Left ventricle myocardium inferior (tissue), 1 donor: ENCODE results near the gene HERC6. TPM values are rescaled to one million over a fixed set of nuclear protein-coding genes. Genes with fewer than 3 reads are reported as not detected.

Experiments used
- DNase-seq: peaks from one replicate; pipeline ENCODE4 v3.0.0-alpha.2; 2020
- H3K27ac ChIP-seq: fragments of 200-600 bp; replicated peaks from 2 replicates; pipeline ENCODE4 v1.8.0; 2021
- H3K27me3 ChIP-seq: fragments of 200-600 bp; 2 replicates; pipeline ENCODE4 v1.8.0; 2021; ENCODE audit warnings: low read depth
- H3K36me3 ChIP-seq: fragments of 200-600 bp; 2 replicates; pipeline ENCODE4 v1.8.0; 2021
- H3K4me1 ChIP-seq: fragments of 200-600 bp; 2 replicates; pipeline ENCODE4 v1.8.0; 2021
- H3K4me3 ChIP-seq: fragments of 200-600 bp; 2 replicates; pipeline ENCODE4 v1.8.0; 2021; ENCODE audit warnings: mild to moderate bottlenecking, moderate library complexity
- H3K9me3 ChIP-seq: fragments of 200-600 bp; replicated peaks from 2 replicates; pipeline ENCODE4 v1.8.0; 2021
- intact Hi-C: fragments of 100-400 bp; cut with micrococcal nuclease; formaldehyde crosslinking; loops from one replicate; pipeline ENCODE4 v1.11.0; 2022
- total RNA-seq: library from RNA; stranded (reverse); fragmentation: NEBNext Ultra II Directional; extraction: Animal tissue kit (Norgen Biotek cat#: 25700); gene quantifications from one replicate; pipeline ENCODE4 v1.2.1, GENCODE V29; 2021
- TF ChIP-seq, protein P1 (sequence below): fragments of 200-600 bp; IDR thresholded peaks from 2 replicates; pipeline ENCODE4 v1.8.0; 2021; ENCODE audit warnings: antibody characterized with exemption, mild to moderate bottlenecking, borderline replicate concordance
- donor health status: DM: no; HTN: yes; CAD: no; lungs with severe emphysema.

Gene HERC6
- total RNA-seq, 1 donor from 2014 or later = 9.3 TPM

DNA sequence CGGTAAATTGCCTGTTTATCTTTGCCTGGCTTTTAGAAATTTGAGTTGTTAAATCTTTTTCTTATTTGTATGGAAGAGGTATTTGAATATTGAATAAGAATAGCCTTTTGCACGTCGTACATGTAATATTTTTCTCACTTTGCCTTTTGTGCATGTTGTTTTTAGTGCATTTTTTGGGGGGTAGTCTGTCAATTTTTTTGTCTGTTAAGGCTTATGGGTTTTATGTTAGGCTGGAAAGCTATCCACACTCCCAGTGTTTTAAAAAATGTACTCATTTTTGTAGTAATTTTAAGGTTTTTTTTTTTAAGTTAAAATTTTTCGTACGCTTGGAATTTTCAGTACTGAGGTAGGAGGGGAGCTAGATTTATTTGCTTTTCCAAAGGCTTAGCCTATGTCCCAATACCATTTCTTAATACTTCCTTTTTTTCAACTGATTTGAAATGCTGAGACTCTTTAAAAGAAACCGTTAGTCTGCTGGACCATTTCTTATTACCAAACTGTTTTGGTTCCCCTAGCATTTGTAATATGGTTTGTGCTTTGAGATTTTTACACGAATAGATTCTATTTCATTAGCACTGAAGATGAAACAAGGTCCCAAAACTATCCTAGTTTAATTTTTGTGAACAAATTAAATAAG lies 79.6 kb downstream of the HERC6 start:
- peaks cover 6% of the 10 kb centered on the region for H3K36me3 ChIP-seq
- H3K4me1 ChIP-seq = peaks cover 28% of the 10 kb centered on the region
- H3K27me3 ChIP-seq = no peaks in the 10 kb centered on the region
- H3K27ac ChIP-seq = peak overlapping the region; percentile 77
- DNase-seq = no peak
- H3K4me3 ChIP-seq = peak overlapping the region; percentile 77
- no peaks in the 10 kb centered on the region for H3K9me3 ChIP-seq
- TF ChIP-seq, protein P1, sequence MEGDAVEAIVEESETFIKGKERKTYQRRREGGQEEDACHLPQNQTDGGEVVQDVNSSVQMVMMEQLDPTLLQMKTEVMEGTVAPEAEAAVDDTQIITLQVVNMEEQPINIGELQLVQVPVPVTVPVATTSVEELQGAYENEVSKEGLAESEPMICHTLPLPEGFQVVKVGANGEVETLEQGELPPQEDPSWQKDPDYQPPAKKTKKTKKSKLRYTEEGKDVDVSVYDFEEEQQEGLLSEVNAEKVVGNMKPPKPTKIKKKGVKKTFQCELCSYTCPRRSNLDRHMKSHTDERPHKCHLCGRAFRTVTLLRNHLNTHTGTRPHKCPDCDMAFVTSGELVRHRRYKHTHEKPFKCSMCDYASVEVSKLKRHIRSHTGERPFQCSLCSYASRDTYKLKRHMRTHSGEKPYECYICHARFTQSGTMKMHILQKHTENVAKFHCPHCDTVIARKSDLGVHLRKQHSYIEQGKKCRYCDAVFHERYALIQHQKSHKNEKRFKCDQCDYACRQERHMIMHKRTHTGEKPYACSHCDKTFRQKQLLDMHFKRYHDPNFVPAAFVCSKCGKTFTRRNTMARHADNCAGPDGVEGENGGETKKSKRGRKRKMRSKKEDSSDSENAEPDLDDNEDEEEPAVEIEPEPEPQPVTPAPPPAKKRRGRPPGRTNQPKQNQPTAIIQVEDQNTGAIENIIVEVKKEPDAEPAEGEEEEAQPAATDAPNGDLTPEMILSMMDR = no peak
- intact Hi-C loops = no loop called here

DNA sequence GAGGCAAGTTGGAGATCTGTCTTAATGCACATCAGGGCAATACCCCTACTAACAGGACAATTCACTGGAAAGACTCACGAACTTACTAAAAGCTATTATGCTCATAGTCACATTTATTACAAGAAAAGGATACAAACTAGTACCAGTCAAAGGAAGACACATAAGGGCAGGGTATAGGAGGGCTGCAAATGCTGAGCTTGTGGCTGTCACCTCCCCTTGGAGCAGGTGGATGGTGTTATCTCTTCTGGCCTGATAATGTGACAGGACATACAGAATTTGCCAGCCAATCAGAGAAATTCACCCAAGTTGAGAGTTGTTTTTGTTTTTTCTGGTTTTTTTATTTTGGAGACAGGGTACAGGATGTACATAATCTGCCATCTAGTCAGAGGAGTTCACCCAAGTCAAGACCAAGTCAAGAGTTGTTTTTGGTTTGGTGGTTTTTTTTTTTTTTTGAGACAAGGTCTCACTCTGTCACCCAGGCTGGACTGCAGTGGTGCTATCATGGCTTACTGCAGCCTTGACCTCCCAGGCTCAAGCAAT lies 87.1 kb downstream of the HERC6 start:
- no peak overlapping the region for H3K4me3 ChIP-seq
- no peak overlapping the region for H3K27ac ChIP-seq
- no peaks in the 10 kb centered on the region for H3K27me3 ChIP-seq
- intact Hi-C loops = no loop called here
- H3K36me3 ChIP-seq = peaks cover 45% of the 10 kb centered on the region
- TF ChIP-seq, protein P1 = no peak
- H3K9me3 ChIP-seq = no peaks in the 10 kb centered on the region
- no peaks in the 10 kb centered on the region for H3K4me1 ChIP-seq
- no peak for DNase-seq

DNA sequence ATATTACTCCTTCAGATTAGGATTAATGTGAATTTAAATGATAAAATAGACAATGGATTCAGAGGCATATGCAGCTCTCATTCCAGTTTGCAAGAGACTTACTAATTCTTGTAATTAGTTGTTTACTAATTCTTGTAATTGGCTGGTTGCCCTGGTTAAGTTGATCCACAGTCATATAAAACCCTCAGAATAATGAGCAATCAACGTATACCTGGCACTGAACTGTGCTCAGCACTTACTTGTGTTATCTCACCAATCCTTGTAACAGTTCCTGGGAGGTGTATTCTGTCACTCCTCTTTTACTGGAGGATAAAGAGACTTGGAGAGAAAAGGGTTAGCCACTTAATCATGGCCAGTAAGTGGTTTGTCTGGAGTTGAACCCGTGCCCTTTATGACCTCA lies 88.7 kb downstream of the HERC6 start:
- Histone ChIP-seq H3K9me3 (no peaks in the 10 kb centered on the region), H3K27ac (no peak overlapping the region), H3K4me1 (no peaks in the 10 kb centered on the region), H3K36me3 (peaks cover 45% of the 10 kb centered on the region), H3K27me3 (no peaks in the 10 kb centered on the region), H3K4me3 (no peak overlapping the region)
- TF ChIP-seq, protein P1 = no peak
- intact Hi-C loops = no loop called here
- no peak for DNase-seq

DNA sequence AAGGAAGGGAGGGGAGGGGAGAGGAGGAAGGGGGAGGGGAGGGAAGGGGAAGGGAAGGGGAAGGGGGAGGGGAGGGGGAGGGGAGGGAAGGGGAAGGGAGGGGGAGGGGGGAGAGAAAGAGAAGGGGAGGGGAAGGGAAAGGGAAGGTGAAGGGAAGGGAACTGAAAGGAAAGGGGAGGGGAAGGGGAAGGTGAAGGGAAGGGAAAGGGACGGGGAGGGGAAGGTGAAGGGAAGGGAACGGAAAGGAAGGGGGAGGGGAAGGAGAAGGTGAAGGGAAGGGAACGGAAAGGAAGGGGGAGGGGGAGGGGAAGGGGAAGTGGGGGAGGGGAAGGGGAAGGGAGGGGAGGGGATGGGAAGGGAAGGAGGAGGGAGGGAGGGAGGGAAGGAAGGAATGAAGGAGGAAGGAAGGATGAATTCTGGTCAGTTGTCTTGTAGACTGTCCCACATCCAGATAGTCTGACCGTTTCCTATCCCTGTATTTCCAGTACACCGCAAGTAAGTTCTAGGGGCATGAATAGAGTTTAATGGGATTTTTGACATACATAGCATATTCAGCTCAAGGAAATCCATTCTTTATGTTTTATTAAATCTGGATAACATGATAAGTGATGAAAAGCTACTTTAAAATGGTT lies 98.7 kb downstream of the HERC6 start:
- TF ChIP-seq, protein P1 = no peak
- no peak for DNase-seq
- Histone ChIP-seq H3K27ac (no peak overlapping the region), H3K4me3 (no peak overlapping the region), H3K4me1 (peaks cover 11% of the 10 kb centered on the region), H3K9me3 (no peaks in the 10 kb centered on the region), H3K36me3 (peaks cover 7% of the 10 kb centered on the region), H3K27me3 (no peaks in the 10 kb centered on the region)
- intact Hi-C loops = no loop called here

DNA sequence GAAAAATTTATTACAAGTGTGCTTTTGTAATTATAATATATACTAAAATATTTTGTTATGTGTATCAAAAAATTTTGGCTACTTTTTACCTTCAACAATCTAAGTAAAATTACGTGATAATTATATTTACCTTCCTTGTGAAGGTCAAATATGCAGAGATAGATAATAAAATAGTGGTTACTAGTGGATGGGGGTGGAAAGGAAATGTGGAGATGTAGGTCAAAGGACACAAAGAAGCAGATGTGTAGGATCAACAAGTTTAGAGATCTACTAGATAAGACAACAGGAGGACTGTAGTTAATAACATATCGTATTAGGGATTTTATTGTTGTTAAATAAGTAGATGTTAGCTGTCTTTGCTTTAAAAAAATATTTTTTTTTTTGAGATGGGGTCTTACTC lies 99.6 kb downstream of the HERC6 start:
- H3K36me3 ChIP-seq = peaks cover 7% of the 10 kb centered on the region

More for the DNA sequence above, 99.6 kb downstream of the HERC6 start:
- no peak for DNase-seq
- Histone ChIP-seq H3K4me1 (peaks cover 11% of the 10 kb centered on the region), H3K4me3 (no peak overlapping the region), H3K27ac (no peak overlapping the region), H3K27me3 (no peaks in the 10 kb centered on the region), H3K9me3 (no peaks in the 10 kb centered on the region)
- TF ChIP-seq, protein P1 = no peak
- intact Hi-C loops = no loop called here
